ENCODE results near the gene MAB21L3. TPM values are rescaled to one million over a fixed set of nuclear protein-coding genes. Genes with fewer than 3 reads are reported as not detected.

MAB21L3 gene
- under 0.01 and 0.28 TPM in 2 replicates for total RNA-seq

DNA sequence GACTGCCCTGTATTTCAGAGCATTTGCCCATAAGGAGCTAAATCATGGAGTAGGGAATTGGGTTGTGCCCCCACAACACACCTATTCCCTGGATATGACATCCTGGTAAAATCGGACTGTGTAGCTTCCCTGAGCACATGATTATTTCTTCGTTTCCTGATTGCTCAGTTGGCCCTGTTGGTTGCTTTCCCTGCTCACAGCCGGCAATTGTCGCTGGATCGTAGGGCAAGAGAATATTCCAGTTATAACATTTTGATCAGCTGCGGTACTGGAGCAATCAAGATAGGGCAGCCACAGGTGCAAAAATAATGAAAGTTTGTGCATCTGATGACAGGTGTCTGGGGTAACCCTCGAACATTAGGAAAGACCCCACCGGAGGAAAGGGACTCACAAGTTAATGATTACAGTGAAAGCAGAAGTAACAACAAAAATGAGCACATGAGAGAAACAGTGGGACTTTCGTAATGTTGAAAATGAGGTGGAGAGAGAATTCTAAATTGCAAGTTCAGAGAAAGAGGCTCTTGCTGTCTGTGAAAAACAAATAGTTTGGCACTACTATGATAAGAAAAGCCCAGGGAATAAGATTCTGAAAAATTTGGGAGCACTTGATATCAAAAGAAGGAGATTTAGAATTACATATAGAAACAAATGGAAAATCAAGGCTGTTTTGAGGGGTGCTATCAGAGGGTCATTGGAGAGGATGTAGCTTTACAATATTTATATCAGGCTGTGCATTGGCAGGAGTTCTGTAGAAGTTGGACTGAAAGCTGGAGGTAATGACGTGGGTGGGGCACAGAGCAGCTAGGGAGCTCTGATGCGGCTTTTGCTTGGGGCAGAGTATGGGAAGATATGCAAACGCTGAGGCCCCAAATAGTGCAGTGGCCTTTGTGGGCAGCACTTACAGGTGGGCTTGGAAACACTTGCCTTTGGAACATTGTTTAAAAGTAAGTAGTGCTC lies at the start of gene MAB21L3:
Gene MAB21L3 (plus strand): TSS at position 833 of the 957 bp plus-strand sequence. CDS start 1,217 bp downstream, outside the sequence.

Other genes starting within 250 kb of the MAB21L3 start
- 1.3 and 10.1 TPM in 2 replicates for gene SLC22A15, start 134.9 kb upstream of the MAB21L3 start, total RNA-seq

All from regular cardiac myocyte (primary cell).